ENCODE results near the gene EHD1.

The EHD1 gene

GRCh38 chr11:64813826-64814225 lies 64.6 kb downstream of the EHD1 start:
- Histone ChIP-seq H3K79me2 (ENCODE audit: control insufficient read depth, insufficient read depth, low read length, unreplicated experiment) (peaks cover 5% of the 10 kb centered on the region), H3K4me3 (ENCODE audit: low read depth, low read length) (no peak overlapping the region), H3K27me3 (ENCODE audit: insufficient read depth, low read length) (no peaks in the 10 kb centered on the region), H3K27ac (ENCODE audit: low read depth, low read length) (no peak overlapping the region), H2AFZ (ENCODE audit: low read length, unreplicated experiment) (no peak overlapping the region), H3K36me3 (ENCODE audit: insufficient read depth, low read length) (no peaks in the 10 kb centered on the region), H3K4me1 (ENCODE audit: control insufficient read depth, insufficient read depth, low read length, unreplicated experiment) (peaks cover 7% of the 10 kb centered on the region)

GRCh38 chr11:64810891-64811272 lies 67.5 kb downstream of the EHD1 start:
- Histone ChIP-seq H3K36me3 (ENCODE audit: insufficient read depth, low read length) (no peaks in the 10 kb centered on the region), H3K79me2 (ENCODE audit: control insufficient read depth, insufficient read depth, low read length, unreplicated experiment) (peaks cover 5% of the 10 kb centered on the region), H3K27me3 (ENCODE audit: insufficient read depth, low read length) (no peaks in the 10 kb centered on the region), H3K4me1 (ENCODE audit: control insufficient read depth, insufficient read depth, low read length, unreplicated experiment) (peaks cover 7% of the 10 kb centered on the region), H3K4me3 (ENCODE audit: low read depth, low read length) (peak overlapping the region; percentile 92), H3K27ac (ENCODE audit: low read depth, low read length) (no peak overlapping the region), H2AFZ (ENCODE audit: low read length, unreplicated experiment) (no peak overlapping the region)

- peak within 1 kb of the TSS; percentile 95 for H2AFZ ChIP-seq (ENCODE audit: low read length, unreplicated experiment)
- no peak within 1 kb of the TSS for H3K27ac ChIP-seq (ENCODE audit: low read depth, low read length)
- peaks cover 5% of the 10 kb centered on the region for H3K79me2 ChIP-seq (ENCODE audit: control insufficient read depth, insufficient read depth, low read length, unreplicated experiment)
- peak within 1 kb of the TSS; percentile 92 for H3K4me3 ChIP-seq (ENCODE audit: low read depth, low read length)
- peaks cover 7% of the 10 kb centered on the region for H3K4me1 ChIP-seq (ENCODE audit: control insufficient read depth, insufficient read depth, low read length, unreplicated experiment)
- H3K36me3 ChIP-seq (ENCODE audit: insufficient read depth, low read length) = no peaks in the 10 kb centered on the region
- H3K27me3 ChIP-seq (ENCODE audit: insufficient read depth, low read length) = no peaks in the 10 kb centered on the region
These were observed 68.0 kb downstream of the EHD1 start, which contains the start of gene MEN1 for GRCh38 chr11:64810271-64810890. MEN1 (minus strand) TSS chr11:64810551; CDS start chr11:64810109, 442 bp downstream.

- Histone ChIP-seq H3K79me2 (ENCODE audit: control insufficient read depth, insufficient read depth, low read length, unreplicated experiment) (peaks cover 5% of the 10 kb centered on the region), H3K4me3 (ENCODE audit: low read depth, low read length) (peak overlapping the region; percentile 92), H2AFZ (ENCODE audit: low read length, unreplicated experiment) (peak overlapping the region; percentile 95), H3K4me1 (ENCODE audit: control insufficient read depth, insufficient read depth, low read length, unreplicated experiment) (peaks cover 7% of the 10 kb centered on the region), H3K27ac (ENCODE audit: low read depth, low read length) (no peak overlapping the region), H3K27me3 (ENCODE audit: insufficient read depth, low read length) (no peaks in the 10 kb centered on the region), H3K36me3 (ENCODE audit: insufficient read depth, low read length) (no peaks in the 10 kb centered on the region)
These were observed 68.6 kb downstream of the EHD1 start for GRCh38 chr11:64809781-64810241.

- Histone ChIP-seq H3K4me1 (ENCODE audit: control insufficient read depth, insufficient read depth, low read length, unreplicated experiment) (peaks cover 22% of the 10 kb centered on the region), H3K79me2 (ENCODE audit: control insufficient read depth, insufficient read depth, low read length, unreplicated experiment) (peaks cover 5% of the 10 kb centered on the region), H3K4me3 (ENCODE audit: low read depth, low read length) (no peak overlapping the region), H3K27me3 (ENCODE audit: insufficient read depth, low read length) (no peaks in the 10 kb centered on the region), H3K27ac (ENCODE audit: low read depth, low read length) (no peak overlapping the region), H2AFZ (ENCODE audit: low read length, unreplicated experiment) (no peak overlapping the region), H3K36me3 (ENCODE audit: insufficient read depth, low read length) (no peaks in the 10 kb centered on the region)
These were observed 72.9 kb downstream of the EHD1 start for GRCh38 chr11:64805481-64805880.

GRCh38 chr11:64804346-64805210 lies 73.8 kb downstream of the EHD1 start:
- Histone ChIP-seq H3K4me1 (ENCODE audit: control insufficient read depth, insufficient read depth, low read length, unreplicated experiment) (peaks cover 28% of the 10 kb centered on the region), H3K79me2 (ENCODE audit: control insufficient read depth, insufficient read depth, low read length, unreplicated experiment) (peaks cover 3% of the 10 kb centered on the region), H3K36me3 (ENCODE audit: insufficient read depth, low read length) (no peaks in the 10 kb centered on the region), H3K27ac (ENCODE audit: low read depth, low read length) (no peak overlapping the region), H3K4me3 (ENCODE audit: low read depth, low read length) (peak overlapping the region; percentile 84), H2AFZ (ENCODE audit: low read length, unreplicated experiment) (no peak overlapping the region), H3K27me3 (ENCODE audit: insufficient read depth, low read length) (no peaks in the 10 kb centered on the region)

- Histone ChIP-seq H3K36me3 (ENCODE audit: insufficient read depth, low read length) (no peaks in the 10 kb centered on the region), H3K27ac (ENCODE audit: low read depth, low read length) (peak overlapping the region; percentile 83)
These were observed 74.5 kb downstream of the EHD1 start for GRCh38 chr11:64803846-64804345.

GRCh38 chr11:64803158-64803845 lies 75.1 kb downstream of the EHD1 start, which contains the start of gene MAP4K2:
MAP4K2 (minus strand) TSS chr11:64803214; CDS start chr11:64803149, 65 bp downstream.
- no peaks in the 10 kb centered on the region for H3K36me3 ChIP-seq (ENCODE audit: insufficient read depth, low read length)
- no peaks in the 10 kb centered on the region for H3K79me2 ChIP-seq (ENCODE audit: control insufficient read depth, insufficient read depth, low read length, unreplicated experiment)
- H3K27ac ChIP-seq (ENCODE audit: low read depth, low read length) = peak within 1 kb of the TSS; percentile 83
- peak within 1 kb of the TSS; percentile 77 for H2AFZ ChIP-seq (ENCODE audit: low read length, unreplicated experiment)
- no peaks in the 10 kb centered on the region for H3K27me3 ChIP-seq (ENCODE audit: insufficient read depth, low read length)
- peak within 1 kb of the TSS; percentile 84 for H3K4me3 ChIP-seq (ENCODE audit: low read depth, low read length)
- peaks cover 24% of the 10 kb centered on the region for H3K4me1 ChIP-seq (ENCODE audit: control insufficient read depth, insufficient read depth, low read length, unreplicated experiment)

More at GRCh38 chr11:64803846-64804345, 74.5 kb downstream of the EHD1 start:
- Histone ChIP-seq H3K4me1 (ENCODE audit: control insufficient read depth, insufficient read depth, low read length, unreplicated experiment) (peaks cover 24% of the 10 kb centered on the region), H3K27me3 (ENCODE audit: insufficient read depth, low read length) (no peaks in the 10 kb centered on the region), H3K79me2 (ENCODE audit: control insufficient read depth, insufficient read depth, low read length, unreplicated experiment) (no peaks in the 10 kb centered on the region), H2AFZ (ENCODE audit: low read length, unreplicated experiment) (no peak overlapping the region), H3K4me3 (ENCODE audit: low read depth, low read length) (peak overlapping the region; percentile 84)

- Histone ChIP-seq H3K4me1 (ENCODE audit: control insufficient read depth, insufficient read depth, low read length, unreplicated experiment) (peaks cover 24% of the 10 kb centered on the region), H2AFZ (ENCODE audit: low read length, unreplicated experiment) (no peak overlapping the region), H3K36me3 (ENCODE audit: insufficient read depth, low read length) (no peaks in the 10 kb centered on the region), H3K4me3 (ENCODE audit: low read depth, low read length) (peak overlapping the region; percentile 74), H3K27me3 (ENCODE audit: insufficient read depth, low read length) (no peaks in the 10 kb centered on the region), H3K27ac (ENCODE audit: low read depth, low read length) (no peak overlapping the region), H3K79me2 (ENCODE audit: control insufficient read depth, insufficient read depth, low read length, unreplicated experiment) (no peaks in the 10 kb centered on the region)
These were observed 75.9 kb downstream of the EHD1 start for GRCh38 chr11:64802370-64803157.

All from ACC112 (cell line).